Adrenal gland (tissue), 12 donors: ENCODE measurements around the gene TEAD1. TPM values are rescaled to one million over a fixed set of nuclear protein-coding genes. Genes with fewer than 3 reads are reported as not detected.

Source experiments
- DNase-seq, 7 donors: peaks; one replicate each; pipeline ENCODE4 v3.0.0-alpha.2; 2019 to 2020
- H3K27ac ChIP-seq, 5 donors: fragments of 200-600 bp; sonication (generic) in 4 of 5; 1 replicate in 3 of 5; 2 replicates in 2 of 5; pipeline versions ENCODE4 v1.5.1 to v1.8.0; 2016 to 2020; ENCODE audit warnings: mild to moderate bottlenecking in 1 of 5
- H3K27me3 ChIP-seq: fragments of 200-600 bp; 2 replicates; pipeline ENCODE4 v1.8.0; 2021
- H3K36me3 ChIP-seq, 2 donors: fragments of 200-600 bp; replicated peaks in 1 of 2; 1 replicate in 1 of 2; 2 replicates in 1 of 2; pipeline versions ENCODE4 v1.5.1 to v1.8.0; 2018 to 2022
- H3K4me1 ChIP-seq, 2 donors: fragments of 200-600 bp; replicated peaks in 1 of 2; 1 replicate in 1 of 2; 2 replicates in 1 of 2; pipeline versions ENCODE4 v1.5.1 to v1.8.0; 2018 to 2021
- H3K4me3 ChIP-seq, 4 donors: fragments of 200-600 bp; sonication (generic) in 3 of 4; one replicate each; pipeline ENCODE4 v1.5.1; 2016 to 2018
- H3K9me3 ChIP-seq, 3 donors: fragments of 200-600 bp; sonication (generic) in 1 of 3; replicated peaks in 1 of 3; 1 replicate in 2 of 3; 2 replicates in 1 of 3; pipeline versions ENCODE4 v1.5.1 to v1.8.0; 2016 to 2021
- POLR2A ChIP-seq, 2 donors: fragments of 450-650 bp; IDR thresholded peaks; one replicate each; pipeline ENCODE4 v1.6.1; 2017; ENCODE audit warnings: antibody characterized with exemption in 2 of 2, mild to moderate bottlenecking in 2 of 2, moderate library complexity in 1 of 2
- WGBS, 4 donors: extraction: QIAGEN DNeasy Blood & Tissue Kit in 2 of 4; methylation state at CpG; one replicate each; pipeline versions ENCODE4 v1.1.5 to v1.1.7; 2013 to 2017; 5-methylcytosine and 5-hydroxymethylcytosine counted together
- intact Hi-C, 2 donors: fragments of 100-400 bp; cut with DNase I; formaldehyde crosslinking; loops; one replicate each; pipeline versions ENCODE4 v1.14.1 to v1.15.0; 2022 to 2023
- polyA plus RNA-seq, 3 donors: library from polyadenylated mRNA; stranded (reverse); fragments of 200-250 nt in 2 of 3; fragments of 350-450 nt in 1 of 3; fragmentation: Illumina TruSeq in 1 of 3; extraction: RNeasy Lipid Tissue Mini Kit (QIAGEN cat#74804) in 1 of 3; gene quantifications; one replicate each; pipeline ENCODE4 v1.2.3, GENCODE V29; 2013 to 2014
- total RNA-seq, 9 donors: library from RNA; depleted of rRNA in 4 of 9; stranded (reverse); fragments of >200 nt in 4 of 9; fragments of 120-200 nt in 1 of 9; fragmentation: NEBNext Ultra II Directional in 1 of 9; extraction: Animal tissue kit (Norgen Biotek cat#: 25700) in 1 of 9; gene quantifications; one replicate each; pipeline versions ENCODE4 v1.1.0 to v1.2.4, GENCODE V29; 2013 to 2023
- TF ChIP-seq, protein P1 (sequence below), 6 experiments: fragments of 450-650 bp in 4 of 6; fragments of 200-600 bp in 2 of 6; sonication (generic) in 1 of 6; IDR thresholded peaks; 1 replicate in 5 of 6; 2 replicates in 1 of 6; pipeline versions ENCODE4 v1.5.1 to v1.8.0; 2016 to 2021; ENCODE audit warnings: antibody characterized with exemption in 6 of 6, mild to moderate bottlenecking in 2 of 6, moderate library complexity in 1 of 6
- donor health status: healthy with polysubstance abuse.
- donor health status: Bipolar disorder and iron deficiency.
- donor health status: DM: yes; HTN: yes; CAD: no.
- donor health status: DM: no; HTN: no; CAD: no.
- donor health status: DM: no; HTN: no; CAD: no.
- donor health status: DM: yes; HTN: yes; CAD: no.

Gene TEAD1
- total and polyA plus RNA-seq, 12 donors: 3.9 to 49.9 (median 35.1) TPM

DNA sequence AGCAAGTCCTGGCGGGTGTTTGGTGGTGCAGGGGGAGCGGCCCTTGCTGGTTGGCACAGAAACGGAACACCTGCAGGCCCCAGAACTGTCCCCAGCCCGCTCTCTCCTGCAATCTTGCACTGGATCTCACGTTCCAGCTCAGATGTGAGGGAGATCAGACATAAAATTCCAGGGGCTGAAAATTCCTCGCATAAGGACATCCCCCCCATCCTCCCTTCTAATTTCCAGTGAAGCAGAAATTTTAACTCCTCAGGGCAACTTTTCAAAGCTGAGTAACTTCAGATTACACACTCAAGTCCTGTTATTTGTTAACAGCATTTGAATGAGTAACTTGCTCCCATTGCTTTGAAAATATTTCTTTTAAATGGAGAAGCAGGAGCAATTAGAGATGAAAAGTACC lies 294.6 kb downstream of the TEAD1 start:
- no peak overlapping the region for H3K4me3 ChIP-seq

GRCh38 chr11:12971955-12972354 lies 297.7 kb downstream of the TEAD1 start:
- Histone ChIP-seq H3K9me3 (no peaks in the 10 kb centered on the region), H3K4me1 (no peaks in the 10 kb centered on the region), H3K27ac (no peak overlapping the region), H3K4me3 (no peak overlapping the region), H3K27me3 (no peaks in the 10 kb centered on the region), H3K36me3 (no peaks in the 10 kb centered on the region)
- intact Hi-C loops: no loop called here
- TF ChIP-seq, protein P1, sequence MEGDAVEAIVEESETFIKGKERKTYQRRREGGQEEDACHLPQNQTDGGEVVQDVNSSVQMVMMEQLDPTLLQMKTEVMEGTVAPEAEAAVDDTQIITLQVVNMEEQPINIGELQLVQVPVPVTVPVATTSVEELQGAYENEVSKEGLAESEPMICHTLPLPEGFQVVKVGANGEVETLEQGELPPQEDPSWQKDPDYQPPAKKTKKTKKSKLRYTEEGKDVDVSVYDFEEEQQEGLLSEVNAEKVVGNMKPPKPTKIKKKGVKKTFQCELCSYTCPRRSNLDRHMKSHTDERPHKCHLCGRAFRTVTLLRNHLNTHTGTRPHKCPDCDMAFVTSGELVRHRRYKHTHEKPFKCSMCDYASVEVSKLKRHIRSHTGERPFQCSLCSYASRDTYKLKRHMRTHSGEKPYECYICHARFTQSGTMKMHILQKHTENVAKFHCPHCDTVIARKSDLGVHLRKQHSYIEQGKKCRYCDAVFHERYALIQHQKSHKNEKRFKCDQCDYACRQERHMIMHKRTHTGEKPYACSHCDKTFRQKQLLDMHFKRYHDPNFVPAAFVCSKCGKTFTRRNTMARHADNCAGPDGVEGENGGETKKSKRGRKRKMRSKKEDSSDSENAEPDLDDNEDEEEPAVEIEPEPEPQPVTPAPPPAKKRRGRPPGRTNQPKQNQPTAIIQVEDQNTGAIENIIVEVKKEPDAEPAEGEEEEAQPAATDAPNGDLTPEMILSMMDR (IDR thresholded peaks at IDR 0.05): no peak
- TF ChIP-seq POLR2A (IDR thresholded peaks at IDR 0.05): no peak
- WGBS, 4 donors: 70 to 83% (median 79%) methylated on average over 1 of the region's 1 CpG
- no peak for DNase-seq

More for the DNA sequence above, 294.6 kb downstream of the TEAD1 start:
- no peak for DNase-seq
- Histone ChIP-seq H3K27ac (no peak overlapping the region), H3K27me3 (no peaks in the 10 kb centered on the region), H3K9me3 (no peaks in the 10 kb centered on the region), H3K36me3 (no peaks in the 10 kb centered on the region), H3K4me1 (no peaks in the 10 kb centered on the region)
- 78 to 95% (median 86%) methylated on average over 6 of the region's 6 CpGs for WGBS, 4 donors
- intact Hi-C loops: loop anchor here (5.0 to 10.0 kb wide), 3 partner anchors 213 to 503 kb away; no protein-coding TSS in a partner anchor
- TF ChIP-seq POLR2A (IDR thresholded peaks at IDR 0.05): no peak
- TF ChIP-seq, protein P1 (IDR thresholded peaks at IDR 0.05): no peak

DNA sequence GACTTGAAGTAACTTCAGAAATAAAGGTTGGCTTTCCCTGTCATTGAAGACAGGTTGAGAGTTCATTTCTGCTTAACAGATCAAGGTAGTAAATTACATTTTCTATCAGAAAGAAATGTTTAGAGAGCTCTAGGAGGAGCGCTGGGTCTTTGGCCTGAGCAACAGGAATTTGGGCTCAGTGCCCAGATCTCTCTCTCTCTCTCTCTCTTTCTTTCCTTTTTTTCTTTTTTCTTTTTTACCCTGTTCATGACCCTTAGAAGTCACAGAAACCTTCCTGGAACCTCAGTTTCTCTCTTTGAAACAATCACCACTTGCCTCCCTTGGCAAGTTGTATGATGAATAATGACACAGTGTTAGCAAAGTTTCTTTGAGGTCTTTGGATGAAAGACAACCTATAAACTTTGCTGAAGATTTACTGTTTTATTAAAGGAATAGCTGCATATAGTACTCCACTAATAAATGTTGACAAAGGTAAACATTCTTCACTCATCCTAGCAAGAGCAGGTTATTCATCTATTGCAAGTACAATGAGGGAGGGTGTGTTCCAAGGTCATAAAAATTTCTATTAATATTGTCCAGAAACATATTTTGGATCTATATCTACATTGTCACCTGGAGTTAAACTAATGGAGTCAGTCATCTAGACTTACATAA lies 299.4 kb downstream of the TEAD1 start:
- WGBS, 4 donors: 20 to 60% (median 58%) methylated on average over 1 of the region's 1 CpG

GRCh38 chr11:12975195-12975594 lies 301.0 kb downstream of the TEAD1 start:
- Histone ChIP-seq H3K4me1 (no peaks in the 10 kb centered on the region), H3K36me3 (no peaks in the 10 kb centered on the region), H3K9me3 (no peaks in the 10 kb centered on the region), H3K27me3 (no peaks in the 10 kb centered on the region), H3K4me3 (no peak overlapping the region), H3K27ac (no peak overlapping the region)
- 55 to 70% (median 64%) methylated on average over 2 of the region's 2 CpGs for WGBS, 4 donors
- DNase-seq: no peak
- TF ChIP-seq, protein P1 (IDR thresholded peaks at IDR 0.05): no peak
- no peak for TF ChIP-seq POLR2A (IDR thresholded peaks at IDR 0.05)
- intact Hi-C loops: no loop called here

More for the DNA sequence above, 299.4 kb downstream of the TEAD1 start:
- intact Hi-C loops: no loop called here
- no peak overlapping the region for H3K4me3 ChIP-seq
- TF ChIP-seq POLR2A (IDR thresholded peaks at IDR 0.05): no peak
- TF ChIP-seq, protein P1 (IDR thresholded peaks at IDR 0.05): no peak
- H3K9me3 ChIP-seq: no peaks in the 10 kb centered on the region
- H3K27ac ChIP-seq: no peak overlapping the region
- H3K4me1 ChIP-seq: no peaks in the 10 kb centered on the region
- no peak for DNase-seq
- no peaks in the 10 kb centered on the region for H3K36me3 ChIP-seq
- H3K27me3 ChIP-seq: no peaks in the 10 kb centered on the region
